Erythroblast (primary cell): ENCODE results near the gene ZBP1.

ENCODE experiments used
- GATA1 ChIP-seq: IDR thresholded peaks from 2 replicates; pipeline ENCODE4 v1.6.1; 2011; ENCODE audit warnings: low read depth, mild to moderate bottlenecking, control low read depth, low read length, moderate library complexity
- POLR2A ChIP-seq: IDR thresholded peaks from 2 replicates; pipeline ENCODE4 v1.6.1; 2011; ENCODE audit warnings: mild to moderate bottlenecking, low read length

DNA sequence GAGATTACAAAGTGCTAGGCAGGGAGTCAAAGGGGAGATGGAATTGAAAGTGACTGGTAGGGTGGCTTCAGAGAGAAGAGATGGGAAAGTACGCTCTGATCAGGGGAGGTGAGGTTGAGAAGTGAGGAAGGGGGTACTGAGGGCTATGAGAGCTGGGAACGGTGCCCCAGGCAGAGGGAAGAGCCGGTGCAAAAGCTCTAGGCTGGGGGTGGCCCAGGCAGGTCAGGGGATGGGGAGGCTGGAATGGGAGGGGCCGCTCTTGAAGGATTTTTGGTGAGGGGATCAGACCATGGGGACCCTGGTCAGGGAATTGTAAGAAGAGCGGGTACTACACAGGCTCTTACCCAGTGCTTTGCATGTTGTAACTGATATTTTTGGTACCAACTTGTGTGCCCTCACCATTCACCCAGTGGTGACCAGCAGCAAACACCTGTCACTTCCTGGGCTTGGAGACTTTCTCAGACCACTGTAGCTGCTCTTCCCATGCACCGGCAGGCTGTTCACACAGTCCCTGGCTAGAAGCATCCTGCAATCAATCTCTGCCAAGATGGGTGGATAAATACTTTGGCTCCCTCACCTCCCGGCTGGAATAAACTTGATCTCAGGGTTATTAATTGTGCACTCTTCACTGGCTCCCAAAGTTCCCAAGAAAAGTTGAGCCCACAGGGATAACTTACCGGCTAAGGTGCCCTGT, 35.3 kb downstream of the ZBP1 start:
- TF ChIP-seq POLR2A (no peak), GATA1 (no peak)
